GM12878 (cell line): ENCODE results near the gene ACTL7A. TPM values are rescaled to one million over a fixed set of nuclear protein-coding genes. Genes with fewer than 3 reads are reported as not detected.

Source experiments
- ATAC-seq: fragments of 200-7000 bp; cut with Tn5 transposase; 3 replicates; pipeline ENCODE4 v1.9.1; 2020; ENCODE audit warnings: mild to moderate bottlenecking, moderate library complexity
- BruUV-seq: library from RNA; stranded (reverse); fragments of 400-500 nt; replicated peaks from 2 replicates; lab custom pipeline; 2021; lab: Mats Ljungman, UMichigan
- CTCF ChIA-PET: fragments of 300-600 bp; sonication (Branson Sonifier 250); formaldehyde crosslinking; extraction: SDS; loops from one replicate; lab custom pipeline; 2021; ENCODE audit warnings: inconsistent platforms; lab: Yijun Ruan, JAX
- POLR2A ChIA-PET: fragments of 350-600 bp; formaldehyde crosslinking; extraction: SDS; loops from one replicate; lab custom pipeline; 2021; ENCODE audit warnings: inconsistent platforms; lab: Charles Lee
- RAD21 ChIA-PET: fragments of 300-600 bp; sonication (Branson Sonifier 250); formaldehyde crosslinking; loops from one replicate; lab custom pipeline; 2023; ENCODE audit warnings: antibody characterized with exemption; ENCODE audit not compliant: unreplicated experiment; lab: Charles Lee
- SMC1A ChIA-PET: fragments of 300-600 bp; sonication (Branson Sonifier 250); formaldehyde crosslinking; loops from one replicate; lab custom pipeline; 2023; ENCODE audit not compliant: unreplicated experiment, uncharacterized antibody; lab: Charles Lee
- DNase-seq: peaks from one replicate; pipeline ENCODE4 v3.0.0-alpha.2; 2011; ENCODE audit warnings: low read depth, low spot score
- FAIRE-seq: peaks from 3 replicates; lab custom pipeline; 2011; peaks lifted over from hg19 to GRCh38; lab: Jason Lieb, UNC
- H2AFZ ChIP-seq: 2 replicates; pipeline ENCODE4 v1.6.0; 2011; ENCODE audit warnings: low read depth, low read length, control low read depth; ENCODE audit not compliant: control insufficient read depth
- H3K27ac ChIP-seq: 2 replicates; pipeline ENCODE4 v1.5.1; 2011; ENCODE audit warnings: control low read depth; ENCODE audit not compliant: control insufficient read depth, insufficient read depth
- H3K27me3 ChIP-seq, 2 experiments: replicated peaks in 1 of 2; 2 replicates each; pipeline versions ENCODE4 v1.6.0 to v1.6.1; 2011; ENCODE audit warnings: low read length in 1 of 2; ENCODE audit not compliant: control insufficient read depth in 2 of 2, insufficient read depth in 2 of 2
- H3K36me3 ChIP-seq, 2 experiments: 2 replicates each; pipeline ENCODE4 v1.5.1; 2011; ENCODE audit warnings: low read length in 1 of 2; ENCODE audit not compliant: control insufficient read depth in 2 of 2, insufficient read depth in 2 of 2
- H3K4me1 ChIP-seq: 2 replicates; pipeline ENCODE4 v1.6.1; 2011; ENCODE audit warnings: mild to moderate bottlenecking, low read length, moderate library complexity, mixed read lengths; ENCODE audit not compliant: control insufficient read depth, insufficient read depth
- H3K4me2 ChIP-seq: 2 replicates; pipeline ENCODE4 v1.6.0; 2011; ENCODE audit warnings: control low read depth; ENCODE audit not compliant: control insufficient read depth, insufficient read depth
- H3K4me3 ChIP-seq: fragments of 200-600 bp; sonication (generic); 2 replicates; pipeline ENCODE4 v1.5.1; 2016
- H3K79me2 ChIP-seq: 2 replicates; pipeline ENCODE4 v1.6.0; 2011; ENCODE audit warnings: low read length; ENCODE audit not compliant: control insufficient read depth, insufficient read depth
- H3K9ac ChIP-seq: 2 replicates; pipeline ENCODE4 v1.8.0; 2011; ENCODE audit warnings: low read length, control low read depth, mixed read lengths; ENCODE audit not compliant: control insufficient read depth, insufficient read depth
- H3K9me3 ChIP-seq: replicated peaks from 3 replicates; pipeline ENCODE4 v1.5.1; 2011; ENCODE audit warnings: mild to moderate bottlenecking, low read length; ENCODE audit not compliant: control insufficient read depth, insufficient read depth
- H4K20me1 ChIP-seq: 2 replicates; pipeline ENCODE4 v1.6.0; 2011; ENCODE audit not compliant: control insufficient read depth, insufficient read depth
- CHD1 ChIP-seq: IDR thresholded peaks from 2 replicates; pipeline ENCODE4 v1.6.1; 2012; ENCODE audit warnings: low read depth, low read length, improper control_type of control experiment
- CTCF ChIP-seq, 3 experiments: IDR thresholded peaks in 2 of 3; conservative IDR thresholded peaks in 1 of 3; 2 replicates each; pipeline ENCODE4 v1.5.1; 2011; ENCODE audit warnings: low read depth in 3 of 3, low read length in 3 of 3, mild to moderate bottlenecking in 3 of 3, control low read depth in 2 of 3, moderate library complexity in 2 of 3, inconsistent platforms in 1 of 3, mixed read lengths in 1 of 3; ENCODE audit not compliant: control insufficient read depth in 2 of 3, insufficient read depth in 1 of 3; ENCODE audit errors: extremely low read depth in 1 of 3
- ESRRA ChIP-seq: IDR thresholded peaks from 2 replicates; pipeline ENCODE4 v1.6.1; 2012; ENCODE audit warnings: mild to moderate bottlenecking, low read length, improper control_type of control experiment
- EZH2 ChIP-seq: IDR thresholded peaks from 2 replicates; pipeline ENCODE4 v1.6.1; 2012; ENCODE audit warnings: low read depth, mild to moderate bottlenecking, control low read depth, inconsistent platforms, low read length, borderline replicate concordance; ENCODE audit not compliant: control insufficient read depth
- HDAC2 ChIP-seq: fragments of 200-600 bp; sonication (generic); IDR thresholded peaks from 2 replicates; pipeline ENCODE4 v1.6.1; 2017
- IRF3 ChIP-seq: fragments of 450-650 bp; IDR thresholded peaks from 2 replicates; pipeline ENCODE4 v1.6.1; 2014; ENCODE audit warnings: mild to moderate bottlenecking
- LARP7 ChIP-seq: fragments of 450-650 bp; IDR thresholded peaks from 2 replicates; pipeline ENCODE4 v1.6.1; 2017; ENCODE audit warnings: mild to moderate bottlenecking
- NKRF ChIP-seq: fragments of 450-650 bp; conservative IDR thresholded peaks from 2 replicates; pipeline ENCODE4 v1.6.1; 2017; ENCODE audit warnings: mild to moderate bottlenecking, moderate library complexity
- PAX8 ChIP-seq: fragments of 450-650 bp; IDR thresholded peaks from 2 replicates; pipeline ENCODE4 v1.6.1; 2017; ENCODE audit warnings: mild to moderate bottlenecking, moderate library complexity
- RBBP5 ChIP-seq: fragments of 200-600 bp; sonication (generic); conservative IDR thresholded peaks from 2 replicates; pipeline ENCODE4 v1.6.1; 2016
- SIX5 ChIP-seq: IDR thresholded peaks from 2 replicates; pipeline ENCODE4 v1.6.1; 2011; ENCODE audit warnings: mild to moderate bottlenecking, low read depth, low read length, moderate library complexity; ENCODE audit not compliant: severe bottlenecking
- SMAD5 ChIP-seq: IDR thresholded peaks from 2 replicates; pipeline ENCODE4 v1.6.1; 2016; ENCODE audit warnings: antibody characterized with exemption, low read depth
- SREBF2 ChIP-seq: IDR thresholded peaks from 2 replicates; pipeline ENCODE4 v1.6.1; 2012; ENCODE audit warnings: mild to moderate bottlenecking, low read length
- SUPT20H ChIP-seq: IDR thresholded peaks from 2 replicates; pipeline ENCODE4 v1.6.1; 2011; ENCODE audit warnings: low read depth, mild to moderate bottlenecking, low read length, moderate library complexity, borderline replicate concordance; ENCODE audit not compliant: control insufficient read depth
- TCF7 ChIP-seq: IDR thresholded peaks from 2 replicates; pipeline ENCODE4 v1.6.1; 2014; ENCODE audit warnings: antibody characterized with exemption, borderline replicate concordance
- ZBTB11 ChIP-seq: fragments of 450-650 bp; formaldehyde crosslinking; IDR thresholded peaks from 2 replicates; pipeline ENCODE4 v1.5.0; 2022; ENCODE audit warnings: mild to moderate bottlenecking, missing genetic modification characterization
- ZNF207 ChIP-seq: fragments of 450-650 bp; IDR thresholded peaks from 2 replicates; pipeline ENCODE4 v1.6.1; 2014; ENCODE audit warnings: antibody characterized with exemption, mild to moderate bottlenecking, borderline replicate concordance
- ZNF384 ChIP-seq: IDR thresholded peaks from 2 replicates; pipeline ENCODE4 v1.6.1; 2012; ENCODE audit warnings: low read depth, mild to moderate bottlenecking, low read length, improper control_type of control experiment, borderline replicate concordance
- WGBS: methylation state at CpG from one replicate; pipeline ENCODE4 v1.1.6; 2016; ENCODE audit warnings: low lambda C conversion rate; ENCODE audit not compliant: insufficient replicate concordance, insufficient coverage; ENCODE audit errors: missing lambda C conversion rate; 5-methylcytosine and 5-hydroxymethylcytosine counted together
- in situ Hi-C: fragments of 300-500 bp; cut with MboI; formaldehyde crosslinking; loops from 9 replicates; pipeline ENCODE4 v1.14.3; 2018; ENCODE audit warnings: mixed read lengths
- intact Hi-C: fragments of 100-400 bp; cut with micrococcal nuclease; formaldehyde crosslinking; loops from one replicate; pipeline ENCODE4 v1.14.2; 2022; ENCODE audit not compliant: unreplicated experiment
- polyA plus RNA-seq, 11 experiments: library from polyadenylated mRNA; depleted of rRNA in 4 of 11; unstranded in 6 of 11; stranded (reverse) in 5 of 11; fragments of >200 nt; fragmentation: Nextera tagmentation in 4 of 11; fragmentation: Illumina TruSeq in 1 of 11; extraction: Ambion mirVana in 4 of 11; extraction: Trizol in 1 of 11; gene quantifications; 1 replicate in 1 of 11; 2 replicates in 10 of 11; pipeline versions ENCODE4 v1.2.1 to v1.2.3, GENCODE V29; 2011 to 2016; ENCODE audit warnings: inconsistent platforms in 2 of 11, missing spikeins in 2 of 11, low read depth in 1 of 11
- total RNA-seq, 4 experiments: library from RNA; depleted of rRNA in 3 of 4; stranded (reverse); fragments of >200 nt in 3 of 4; fragmentation: Illumina TruSeq in 1 of 4; extraction: Trizol in 1 of 4; gene quantifications; 2 replicates each; pipeline versions ENCODE4 v1.2.1 to v1.2.3, GENCODE V29; 2013 to 2021

The ACTL7A gene
- total and polyA plus RNA-seq, 10 of the 15 experiments (the other 5 are each of a cell fraction or from before 2014, with no cell fraction given): not detected

- Histone ChIP-seq H3K36me3 (peaks cover 2 to 9% of the 10 kb centered on the region in 2 experiments), H2AFZ (no peak overlapping the region), H3K27ac (no peak overlapping the region), H3K79me2 (no peaks in the 10 kb centered on the region), H3K4me2 (no peak overlapping the region), H3K27me3 (no peaks in the 10 kb centered on the region), H3K9ac (no peak overlapping the region), H4K20me1 (no peaks in the 10 kb centered on the region), H3K9me3 (no peaks in the 10 kb centered on the region), H3K4me1 (no peaks in the 10 kb centered on the region), H3K4me3 (no peak overlapping the region)
- FAIRE-seq (no peak), ATAC-seq (no peak), DNase-seq (no peak)
- no TSS peak for BruUV-seq
- intact Hi-C loops: no loop called here
- WGBS: 96% methylated on average over 2 of the region's 2 CpGs
- in situ Hi-C loops: no loop called here
- ChIA-PET RAD21 (no interaction called here), POLR2A (no interaction called here), SMC1A (no interaction called here), CTCF (no interaction called here)
- no peak for TF ChIP-seq SMAD5
- no peak for TF ChIP-seq ESRRA
- TF ChIP-seq ZBTB11 (CRISPR knock-in tag): no peak
- TF ChIP-seq ZNF384: no peak
- no peak for TF ChIP-seq IRF3
- TF ChIP-seq CHD1: no peak
- TF ChIP-seq LARP7: no peak
- no peak for TF ChIP-seq CTCF (IDR thresholded peaks at IDR 0.05 in 2 of 3, conservative IDR thresholded peaks at IDR 0.05 in 1 of 3; ENCODE audit: control insufficient read depth in 2 of 3, extremely low read depth in 1 of 3, insufficient read depth in 1 of 3, low read depth in 3 of 3, low read length in 3 of 3)
- no peak for TF ChIP-seq HDAC2
- no peak for TF ChIP-seq SUPT20H
- TF ChIP-seq SIX5: no peak
- TF ChIP-seq PAX8: no peak
- TF ChIP-seq SREBF2: no peak
- TF ChIP-seq TCF7: no peak
- TF ChIP-seq ZNF207: no peak
- TF ChIP-seq EZH2: no peak
- TF ChIP-seq RBBP5: no peak
- TF ChIP-seq NKRF: no peak
These were observed 43.4 kb downstream of the ACTL7A start for GRCh38 chr9:108905494-108905893.
